GM21390 (cell line): ENCODE measurements around the gene IGDCC3.

Experiments used
- ATAC-seq: cut with Tn5 transposase; IDR thresholded peaks from one replicate; pipeline ENCODE4 v1.9.1; 2021; ENCODE audit not compliant: unreplicated experiment

IGDCC3 gene

DNA sequence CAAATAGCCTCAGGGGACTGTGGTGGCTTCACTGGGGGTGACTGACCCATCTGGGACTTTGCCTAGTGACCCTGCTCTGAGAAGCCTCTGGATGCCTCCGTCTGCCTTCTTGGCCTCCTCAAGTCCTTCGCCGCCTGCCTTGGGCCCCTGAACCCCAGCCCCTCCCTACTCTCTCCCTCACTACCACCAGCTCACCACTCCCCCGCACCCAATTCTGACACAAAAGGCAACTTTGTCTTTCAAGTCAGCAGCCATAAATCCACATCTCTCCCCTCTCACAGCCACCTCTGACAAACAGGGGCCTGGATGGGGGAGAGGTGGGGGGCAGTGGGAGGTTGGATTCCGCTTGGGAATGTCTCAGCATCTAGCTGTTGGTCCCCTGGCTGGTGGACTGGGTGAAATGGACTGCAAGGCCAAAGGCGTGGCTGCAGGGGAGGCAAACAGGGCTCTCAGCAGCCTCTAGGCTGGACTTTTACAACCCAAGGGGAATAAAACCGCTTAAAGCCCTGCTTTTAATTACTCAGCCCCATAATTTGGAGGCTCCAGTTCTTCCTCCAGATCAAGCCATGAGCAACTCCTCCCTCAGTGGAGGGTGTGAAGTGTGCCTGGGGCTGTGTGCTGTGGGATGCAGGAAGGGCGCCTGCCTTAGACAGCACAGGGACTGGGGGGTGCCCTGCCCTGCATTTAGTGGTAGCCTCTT is 33.4 kb downstream of the IGDCC3 start:
- ATAC-seq = no peak

DNA sequence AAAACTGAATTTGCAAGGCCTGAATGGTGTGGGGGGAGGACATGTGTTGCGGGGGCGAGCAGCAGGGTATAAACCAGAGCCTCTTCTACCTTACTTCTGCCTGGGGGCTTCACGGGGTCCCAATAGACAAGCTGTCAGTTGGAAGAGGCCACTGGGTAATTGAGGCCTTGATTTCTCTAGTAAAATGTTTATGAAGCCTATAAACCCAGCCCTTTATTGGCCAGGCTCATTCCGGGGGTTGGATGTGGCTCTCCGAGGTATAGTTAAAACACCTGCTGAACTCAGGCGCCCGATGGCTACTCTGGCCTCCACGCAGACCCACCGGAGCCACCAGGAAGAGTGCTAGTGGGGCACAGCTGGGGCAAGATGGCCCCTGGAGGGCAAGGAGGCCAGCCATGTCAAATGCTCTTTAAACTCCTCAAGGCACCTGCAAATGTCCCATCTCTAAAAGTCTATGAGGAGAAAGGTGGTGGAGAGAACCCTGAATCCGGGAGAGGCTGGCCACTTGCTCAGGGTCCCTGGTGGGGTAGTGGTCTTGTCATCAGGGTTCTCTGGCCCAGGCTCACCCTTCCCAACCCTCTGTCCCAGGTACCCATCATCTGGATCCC is 34.3 kb downstream of the IGDCC3 start:
- no peak for ATAC-seq

- no peak for ATAC-seq
These were observed 35.3 kb downstream of the IGDCC3 start for GRCh38 chr15:65342493-65342892.

DNA sequence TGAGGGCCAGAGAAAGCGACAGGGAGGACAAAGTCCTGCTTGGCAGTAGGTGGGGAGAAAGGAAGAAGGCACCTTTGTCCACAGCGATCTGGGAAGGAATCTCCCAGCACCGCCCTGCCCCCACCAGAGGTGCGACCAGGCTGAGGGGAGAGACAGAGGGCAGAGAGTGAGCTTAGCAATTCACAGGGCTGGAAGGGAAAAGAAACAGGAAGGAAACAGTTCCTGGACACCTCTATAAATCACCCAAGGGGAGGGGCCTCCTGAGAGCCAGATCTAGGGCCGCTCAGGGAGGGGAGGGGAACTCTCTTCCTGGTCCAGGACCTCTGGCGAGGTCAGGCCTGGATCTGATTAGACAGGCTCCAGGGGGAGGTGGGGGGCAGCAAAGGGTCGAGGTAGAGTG is 37.9 kb downstream of the IGDCC3 start:
- ATAC-seq = no peak

DNA sequence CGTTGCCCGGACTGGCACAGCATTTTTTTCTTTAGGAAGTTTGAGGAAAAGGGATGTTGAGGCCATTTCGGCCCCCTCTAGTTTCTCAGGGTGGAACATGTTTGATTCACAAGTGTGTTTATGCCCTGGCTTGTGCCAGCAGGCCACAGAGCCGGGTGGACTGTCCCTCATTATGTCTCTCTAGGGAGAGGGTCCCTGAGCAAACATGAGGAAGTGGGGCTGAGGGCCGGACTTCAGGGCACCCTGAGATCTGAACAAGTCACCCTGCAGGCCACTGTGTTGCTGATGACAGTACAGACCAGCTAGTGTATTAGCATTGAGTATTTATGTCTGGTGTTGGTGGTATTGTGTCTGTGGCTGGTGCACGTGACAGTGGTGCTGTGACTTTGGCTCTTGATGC is 38.4 kb downstream of the IGDCC3 start:
- ATAC-seq = no peak

GRCh38 chr15:65338823-65339222 is 39.0 kb downstream of the IGDCC3 start:
- ATAC-seq = no peak

DNA sequence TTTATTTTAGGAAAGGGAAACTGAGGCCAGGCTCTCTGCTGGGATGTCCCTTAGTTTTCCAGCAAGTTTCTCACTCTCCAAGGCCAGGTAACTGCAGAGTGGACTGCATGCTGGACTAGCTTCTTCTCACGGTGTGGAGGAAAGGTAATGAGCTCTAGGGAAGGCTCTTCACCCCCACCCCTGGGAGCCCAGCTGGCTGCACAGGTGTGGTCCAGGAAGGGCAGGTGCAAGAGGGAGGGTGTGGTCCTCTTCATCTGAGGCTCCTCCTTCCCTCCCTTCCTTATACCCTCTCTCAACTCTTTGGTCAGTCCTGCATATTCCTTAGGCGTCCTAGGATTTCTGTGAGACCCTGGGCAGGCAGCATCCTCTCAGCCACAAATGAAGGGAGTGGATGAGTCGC is 39.4 kb downstream of the IGDCC3 start:
- ATAC-seq = no peak

DNA sequence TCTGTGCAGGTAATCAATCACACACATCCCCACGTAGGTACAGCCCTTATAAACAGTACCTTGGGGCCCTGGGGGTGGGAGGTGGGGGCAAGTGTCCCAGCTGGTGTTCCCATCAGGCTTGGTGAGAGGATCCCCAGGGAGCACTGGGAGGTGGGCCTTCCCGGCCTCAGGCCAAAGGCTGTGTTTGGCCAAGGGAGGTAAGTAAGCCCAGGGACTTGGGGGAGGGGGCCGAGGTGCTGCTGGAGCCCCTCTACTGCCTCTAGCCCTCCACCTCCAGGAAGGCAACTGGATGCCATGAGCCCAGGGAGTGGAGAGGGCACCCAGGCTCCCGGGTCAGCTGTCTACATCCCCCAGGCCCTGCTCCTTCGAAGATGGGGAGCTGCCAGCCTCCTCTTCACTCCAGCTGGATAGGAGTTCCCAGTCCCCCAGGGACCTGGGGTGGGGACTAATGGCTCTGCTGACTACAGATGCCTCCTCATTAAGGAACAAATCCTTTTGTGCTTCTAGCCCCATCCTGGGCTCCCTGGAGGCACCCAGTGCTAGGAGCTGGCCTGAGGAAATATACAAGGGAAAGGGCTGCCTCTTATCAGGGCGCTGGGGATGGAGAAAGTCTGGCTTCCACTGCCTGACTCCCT is 40.2 kb downstream of the IGDCC3 start:
- ATAC-seq = no peak

DNA sequence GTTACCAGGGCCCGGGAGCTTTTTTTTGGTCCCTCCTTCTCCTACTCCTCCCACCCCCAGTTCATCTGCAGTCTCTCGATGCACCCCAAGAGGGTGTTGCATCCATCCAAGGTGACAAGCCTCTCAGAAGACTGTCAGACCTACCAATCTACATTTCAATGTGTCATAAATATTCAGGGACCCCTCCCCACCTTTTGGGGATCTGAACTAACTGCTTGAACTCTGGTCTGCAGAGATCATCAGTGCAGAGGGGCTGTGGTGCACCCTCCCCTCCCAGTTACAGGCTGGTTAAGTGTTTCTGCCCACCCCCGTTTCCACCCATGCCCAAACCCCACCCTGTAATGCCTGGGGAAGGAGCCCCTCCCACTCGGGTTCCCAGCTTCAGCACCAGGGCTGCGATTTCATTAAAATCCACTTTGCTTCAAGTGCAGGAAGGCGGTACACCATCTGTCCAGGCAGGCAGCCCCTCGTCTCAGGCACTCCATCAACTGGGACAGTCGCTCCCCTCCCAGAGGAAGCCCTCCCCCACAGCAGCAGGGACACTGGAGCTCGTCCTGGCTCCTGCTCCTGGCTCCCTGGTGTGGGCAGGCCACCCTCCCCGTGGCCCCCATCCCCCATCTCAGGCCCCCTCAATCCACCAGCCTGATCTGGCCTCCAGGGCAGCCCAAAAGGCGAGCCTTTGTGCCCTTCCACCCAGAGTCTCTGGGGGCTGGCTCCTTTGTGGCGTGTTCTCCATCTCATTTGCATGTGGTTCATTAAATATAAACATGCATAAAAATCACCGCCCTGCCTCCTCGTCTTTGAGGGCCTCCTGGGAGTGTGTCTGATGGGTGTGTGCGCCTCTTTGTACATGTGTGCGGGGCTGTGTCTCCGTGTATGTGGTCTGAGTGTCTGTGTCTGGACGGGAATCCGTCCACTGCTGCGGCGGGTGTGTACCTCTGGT is 41.0 kb downstream of the IGDCC3 start:
- no peak for ATAC-seq

- ATAC-seq = no peak
These were observed 42.3 kb downstream of the IGDCC3 start for GRCh38 chr15:65335278-65336055.

DNA sequence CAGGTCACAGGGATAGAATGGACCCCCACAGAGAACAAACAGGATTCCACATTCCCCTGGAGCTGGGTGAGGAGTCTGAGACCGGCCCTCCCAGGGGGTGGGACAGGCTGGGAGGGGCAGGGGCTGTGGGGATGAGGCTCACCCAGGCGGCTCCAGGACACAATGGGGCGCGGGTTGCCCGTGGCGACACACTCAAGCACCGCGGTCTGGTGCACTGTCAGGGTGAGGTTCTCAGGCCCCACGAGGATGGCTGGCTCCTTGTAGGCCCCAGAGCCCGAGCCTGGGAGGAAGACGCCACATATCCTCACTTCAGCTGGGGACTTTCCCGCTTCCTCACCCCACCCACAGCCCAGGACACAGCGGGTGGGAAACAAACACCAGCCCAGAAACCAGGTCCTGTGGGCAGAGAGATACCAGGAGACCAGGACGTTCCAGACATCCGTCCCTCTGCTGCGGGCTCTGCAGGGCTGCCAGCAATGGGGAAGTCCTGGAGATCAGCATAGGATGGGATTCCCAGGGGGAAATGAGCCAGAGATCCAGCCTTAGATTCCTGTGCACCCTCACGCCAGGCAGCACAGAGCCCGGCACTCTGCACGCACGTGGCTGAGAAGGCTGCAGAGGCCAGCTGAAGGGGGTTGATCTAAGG is 43.1 kb downstream of the IGDCC3 start:
- no peak for ATAC-seq

GRCh38 chr15:65333856-65334255 is 43.9 kb downstream of the IGDCC3 start:
- no peak for ATAC-seq

DNA sequence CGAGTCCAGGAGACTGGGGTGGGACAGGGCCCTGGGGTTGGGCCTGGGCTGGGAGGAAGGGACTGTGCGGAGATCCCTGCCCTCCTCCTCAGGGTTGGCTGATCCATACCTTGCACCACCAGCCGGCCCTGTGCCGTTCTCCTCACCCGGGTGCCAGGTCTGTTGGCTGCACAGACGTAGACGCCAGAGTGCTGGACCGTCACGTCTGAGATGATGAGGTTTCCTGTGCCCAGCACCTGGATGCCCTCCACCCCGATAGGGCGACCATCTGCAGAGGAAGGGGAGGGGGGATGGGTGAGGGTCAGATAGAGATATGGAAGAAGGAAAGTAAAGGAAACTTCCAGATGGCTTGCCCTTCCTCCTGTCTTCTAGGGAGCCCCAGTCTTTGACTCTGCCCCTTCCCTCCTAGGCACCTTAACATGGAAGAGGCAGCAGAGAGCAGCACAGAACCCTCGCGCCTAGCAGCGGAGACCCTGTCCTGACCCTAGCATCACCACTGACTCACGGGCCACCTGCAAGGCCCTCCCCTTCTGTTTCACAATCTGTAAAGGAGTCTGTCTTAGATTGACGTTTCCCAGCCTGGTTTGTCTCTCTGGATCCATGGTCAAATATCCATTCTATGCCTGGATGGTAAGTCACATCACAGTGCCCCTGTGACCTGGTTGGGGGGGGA is 44.5 kb downstream of the IGDCC3 start:
- ATAC-seq = no peak

DNA sequence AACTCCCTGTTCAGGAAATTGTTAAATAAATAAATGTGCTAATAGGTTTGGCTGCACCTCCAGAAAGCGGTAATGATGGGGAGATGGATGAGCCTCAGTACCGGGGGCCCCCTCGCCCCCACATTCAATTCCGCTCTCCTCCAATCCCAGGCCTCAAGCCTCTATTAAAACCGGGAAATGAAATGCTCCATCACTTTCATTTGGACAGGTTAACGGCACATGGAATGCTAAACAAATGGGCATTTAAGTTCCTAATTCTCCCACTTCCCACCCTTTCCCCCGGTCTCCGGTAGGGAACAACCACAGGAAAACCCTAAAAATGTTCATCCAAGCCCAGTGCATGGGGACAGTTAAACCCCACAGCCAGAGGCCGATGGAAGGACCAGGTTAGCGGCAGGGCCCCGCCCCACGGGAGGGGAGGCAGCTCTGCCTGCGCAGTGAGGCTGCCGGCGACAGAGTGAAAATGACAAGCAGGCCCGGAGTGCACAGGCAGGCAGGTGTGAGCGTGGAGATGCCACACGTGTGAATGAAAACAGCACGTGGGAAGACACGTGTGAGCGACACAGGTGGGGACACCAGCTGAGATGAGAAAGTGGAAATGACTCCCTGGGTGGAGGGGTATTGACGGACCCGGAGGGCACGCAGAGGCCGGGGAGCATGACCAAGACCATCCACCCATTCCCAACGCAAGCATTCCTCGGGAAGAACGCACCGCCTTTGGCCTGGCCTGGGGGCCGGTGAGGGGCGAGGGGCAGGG is 45.2 kb downstream of the IGDCC3 start:
- no peak for ATAC-seq

DNA sequence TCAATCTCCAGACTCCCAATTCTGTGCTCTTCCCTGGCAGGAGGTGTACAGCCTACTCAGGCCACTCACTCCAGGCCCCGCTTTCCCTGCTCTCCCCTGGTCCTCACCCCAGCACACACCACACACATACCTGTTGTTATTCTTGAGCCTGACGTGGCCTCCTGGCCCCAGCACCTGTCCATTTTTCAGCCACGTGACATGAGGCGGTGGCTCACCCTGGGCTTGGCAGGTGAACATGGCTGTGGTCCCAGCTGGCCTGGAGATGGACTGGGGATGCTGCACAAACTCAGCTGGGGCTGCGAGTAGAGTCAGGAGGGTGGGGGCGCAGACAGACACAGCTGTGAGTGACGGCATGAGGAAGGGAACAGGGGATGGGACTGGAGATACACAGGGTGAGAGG is 46.0 kb downstream of the IGDCC3 start:
- ATAC-seq = no peak

DNA sequence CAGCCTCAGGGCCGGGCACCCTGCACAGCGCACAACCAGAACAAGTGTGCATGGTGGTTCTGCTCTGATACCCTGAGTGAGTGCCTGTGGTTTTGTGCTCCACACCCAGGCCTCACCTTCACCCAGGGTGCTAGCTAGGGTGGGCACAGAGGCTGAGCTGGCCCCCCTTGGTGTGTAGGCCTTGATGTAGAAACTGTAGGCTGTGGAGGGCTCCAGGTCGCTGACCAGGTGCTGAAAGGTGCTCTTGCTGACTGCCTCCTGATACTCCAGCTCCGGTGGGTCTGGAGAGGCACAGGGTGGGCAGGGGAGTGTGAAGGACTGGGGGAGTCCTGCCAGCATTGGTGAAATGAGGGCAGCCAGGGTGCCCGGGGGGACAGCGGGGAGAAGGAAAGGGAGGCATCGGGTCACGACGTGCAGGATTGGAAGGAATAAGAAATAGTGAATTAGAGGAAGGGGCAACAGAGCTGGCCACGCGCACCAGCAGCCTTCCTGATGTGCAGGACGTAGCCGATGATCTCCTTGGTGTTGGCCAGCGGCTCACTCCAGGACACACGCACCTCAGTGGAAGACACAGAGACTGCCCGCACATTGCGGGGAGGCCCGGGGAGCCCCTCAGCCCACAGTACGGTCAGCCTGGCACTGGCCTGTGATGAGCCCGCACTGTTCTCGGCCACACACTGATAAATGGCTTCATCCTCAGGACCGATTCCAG is 46.7 kb downstream of the IGDCC3 start:
- ATAC-seq = no peak

- ATAC-seq = no peak
These were observed 47.6 kb downstream of the IGDCC3 start for GRCh38 chr15:65329984-65330735.
